Prostate gland (tissue), 2 donors: ENCODE data around the gene ATP5PD. TPM values are rescaled to one million over a fixed set of nuclear protein-coding genes. Genes with fewer than 3 reads are reported as not detected.

Source experiments
- DNase-seq: peaks from one replicate; pipeline ENCODE4 v3.0.0-alpha.2; 2019; ENCODE audit warnings: low spot score
- H3K27ac ChIP-seq, 2 donors: fragments of 200-600 bp; sonication (generic); 2 replicates each; pipeline ENCODE4 v1.5.1; 2017 to 2019
- H3K27me3 ChIP-seq: fragments of 200-600 bp; sonication (generic); replicated peaks from 2 replicates; pipeline ENCODE4 v1.5.1; 2019; ENCODE audit not compliant: insufficient read depth
- H3K36me3 ChIP-seq, 2 donors: fragments of 200-600 bp; sonication (generic); 1 replicate in 1 of 2; 2 replicates in 1 of 2; pipeline versions ENCODE4 v1.5.1 to v1.8.1; 2017 to 2019
- H3K4me1 ChIP-seq: fragments of 200-600 bp; sonication (generic); replicated peaks from 2 replicates; pipeline ENCODE4 v1.5.1; 2019
- H3K4me3 ChIP-seq, 2 donors: fragments of 200-600 bp; sonication (generic); 2 replicates each; pipeline ENCODE4 v1.5.1; 2017 to 2019
- H3K9me3 ChIP-seq: fragments of 200-600 bp; sonication (generic); 2 replicates; pipeline ENCODE4 v1.5.1; 2017
- POLR2A ChIP-seq: fragments of 450-650 bp; IDR thresholded peaks from one replicate; pipeline ENCODE4 v1.6.1; 2016; ENCODE audit warnings: antibody characterized with exemption, mild to moderate bottlenecking
- POLR2AphosphoS5 ChIP-seq: sonication (generic); formaldehyde crosslinking; IDR thresholded peaks from one replicate; pipeline ENCODE4 v1.6.1; 2017; ENCODE audit warnings: antibody characterized with exemption
- whole genome bisulfite sequencing: methylation state at CpG from one replicate; pipeline ENCODE4 v1.1.5; 2018; 5-methylcytosine and 5-hydroxymethylcytosine counted together
- intact Hi-C: fragments of 100-400 bp; cut with DNase I; formaldehyde crosslinking; loops from one replicate; pipeline ENCODE4 v1.14.2; 2022
- total RNA-seq, 2 donors: library from RNA; depleted of rRNA; stranded (reverse); fragments of >200 nt; gene quantifications; one replicate each; pipeline ENCODE4 v1.1.0, GENCODE V29; 2016
- TF ChIP-seq, protein P1 (sequence below), 4 experiments: fragments of 200-600 bp in 2 of 4; fragments of 450-650 bp in 2 of 4; sonication (generic) in 2 of 4; IDR thresholded peaks; 1 replicate in 3 of 4; 2 replicates in 1 of 4; pipeline ENCODE4 v1.5.1; 2016 to 2019; ENCODE audit warnings: antibody characterized with exemption in 4 of 4, mild to moderate bottlenecking in 2 of 4, moderate library complexity in 2 of 4

ATP5PD gene
- 100 to 1,000 TPM; 116 to 201 TPM for total RNA-seq

DNA sequence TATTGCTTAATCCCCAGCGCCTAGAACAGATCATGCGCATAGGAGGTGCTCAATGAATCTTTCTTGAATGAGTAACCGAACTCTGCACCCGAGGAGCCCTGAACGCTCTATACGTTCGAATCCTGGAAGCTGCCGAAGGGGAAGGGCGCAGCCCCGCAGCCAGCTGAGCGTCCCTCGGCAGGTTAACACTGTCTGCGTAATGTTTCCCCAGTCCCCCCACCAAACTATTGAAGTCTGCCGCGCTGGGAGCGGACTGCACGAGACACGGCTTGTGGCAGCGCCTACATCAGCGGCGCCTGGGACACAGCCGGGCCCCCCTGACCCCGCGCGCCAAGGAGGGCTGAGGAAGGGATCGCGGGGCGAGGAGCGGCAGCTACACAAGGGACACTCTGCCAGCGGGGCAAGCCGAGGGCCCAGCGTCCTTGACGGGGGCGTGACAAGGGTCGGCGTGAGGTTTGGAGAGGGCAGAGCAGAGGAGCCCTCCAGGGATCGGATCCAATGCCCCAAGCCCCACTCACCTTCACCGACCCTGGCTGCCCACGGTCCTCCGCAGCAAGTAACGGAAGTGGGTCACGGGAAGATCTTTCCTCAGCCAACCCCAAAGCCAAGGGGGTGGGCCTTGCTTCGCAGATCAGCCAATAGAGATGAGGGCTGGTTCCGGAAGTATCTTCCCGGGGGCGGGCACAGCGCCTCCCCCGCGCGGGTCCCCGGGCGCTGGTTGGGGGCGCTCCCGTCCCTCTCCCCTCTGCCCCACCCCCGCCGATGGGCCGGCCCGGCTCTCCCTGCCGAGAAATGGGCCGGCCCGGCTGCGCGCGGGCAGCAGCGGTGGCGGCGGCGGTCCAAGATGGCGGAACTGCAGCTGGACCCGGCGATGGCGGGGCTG lies at the start of gene ATP5PD, which contains the start of gene KCTD2:
Gene ATP5PD, minus strand, starts transcription at position 563 of the 883 bp plus-strand sequence. CDS start 4,319 bp downstream, outside the sequence.
Gene KCTD2, plus strand, starts transcription at position 819 of the 883 bp plus-strand sequence. Its CDS starts 26 bp downstream, at position 845.
- peak; percentile 95 for DNase-seq
- Histone ChIP-seq H3K27ac (peak within 1 kb of the TSS; percentile 77 to 86), H3K4me1 (no peaks in the 10 kb centered on the region), H3K36me3 (no peaks in the 10 kb centered on the region), H3K9me3 (no peaks in the 10 kb centered on the region), H3K4me3 (peak within 1 kb of the TSS; percentile 74 to 81), H3K27me3 (no peaks in the 10 kb centered on the region)
- TF ChIP-seq POLR2A (peak; percentile 83), POLR2AphosphoS5 (peak; percentile 97)
- TF ChIP-seq, protein P1, sequence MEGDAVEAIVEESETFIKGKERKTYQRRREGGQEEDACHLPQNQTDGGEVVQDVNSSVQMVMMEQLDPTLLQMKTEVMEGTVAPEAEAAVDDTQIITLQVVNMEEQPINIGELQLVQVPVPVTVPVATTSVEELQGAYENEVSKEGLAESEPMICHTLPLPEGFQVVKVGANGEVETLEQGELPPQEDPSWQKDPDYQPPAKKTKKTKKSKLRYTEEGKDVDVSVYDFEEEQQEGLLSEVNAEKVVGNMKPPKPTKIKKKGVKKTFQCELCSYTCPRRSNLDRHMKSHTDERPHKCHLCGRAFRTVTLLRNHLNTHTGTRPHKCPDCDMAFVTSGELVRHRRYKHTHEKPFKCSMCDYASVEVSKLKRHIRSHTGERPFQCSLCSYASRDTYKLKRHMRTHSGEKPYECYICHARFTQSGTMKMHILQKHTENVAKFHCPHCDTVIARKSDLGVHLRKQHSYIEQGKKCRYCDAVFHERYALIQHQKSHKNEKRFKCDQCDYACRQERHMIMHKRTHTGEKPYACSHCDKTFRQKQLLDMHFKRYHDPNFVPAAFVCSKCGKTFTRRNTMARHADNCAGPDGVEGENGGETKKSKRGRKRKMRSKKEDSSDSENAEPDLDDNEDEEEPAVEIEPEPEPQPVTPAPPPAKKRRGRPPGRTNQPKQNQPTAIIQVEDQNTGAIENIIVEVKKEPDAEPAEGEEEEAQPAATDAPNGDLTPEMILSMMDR (IDR thresholded peaks at IDR 0.05): peak in 1 of 4 experiments; percentile 18
- intact Hi-C loops: no loop called here
- 0% methylated on average over 24 of the region's 72 CpGs for WGBS

DNA sequence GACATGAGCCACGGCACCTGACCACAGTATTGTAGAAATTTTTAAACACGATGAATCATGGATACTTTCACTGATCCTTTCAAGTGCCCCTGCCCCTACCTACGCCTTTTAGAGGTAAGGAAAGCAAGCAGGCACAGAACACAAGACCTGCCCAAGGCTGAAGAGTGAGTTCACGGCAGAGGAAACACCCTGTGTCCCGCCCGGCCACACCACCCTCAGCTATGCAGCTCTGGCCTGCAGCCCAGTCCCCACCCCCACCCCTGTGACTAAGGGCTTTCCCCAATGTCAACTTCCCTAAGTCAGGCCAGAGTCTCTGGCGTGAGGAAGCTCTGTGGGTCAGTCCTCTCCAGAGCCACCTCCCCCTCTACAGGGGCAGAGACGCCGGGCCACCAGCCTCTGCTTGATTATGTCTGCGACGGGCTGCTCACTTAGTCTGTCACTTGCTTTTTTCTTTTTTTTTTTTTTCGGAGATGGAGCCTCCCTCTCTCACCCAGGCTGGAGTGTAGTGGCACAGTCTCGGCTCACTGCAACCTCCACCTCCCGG lies 49.4 kb upstream of the ATP5PD start:
- peak overlapping the region; percentile 54 to 61 for H3K27ac ChIP-seq
- 41% methylated on average over 14 of the region's 14 CpGs for WGBS
- H3K27me3 ChIP-seq: no peaks in the 10 kb centered on the region
- H3K36me3 ChIP-seq: no peaks in the 10 kb centered on the region
- DNase-seq: peak; percentile 80
- peak; percentile 42 for TF ChIP-seq POLR2A
- TF ChIP-seq, protein P1 (IDR thresholded peaks at IDR 0.05): no peak
- peak; percentile 84 for TF ChIP-seq POLR2AphosphoS5
- H3K4me1 ChIP-seq: peaks cover 17% of the 10 kb centered on the region
- no peaks in the 10 kb centered on the region for H3K9me3 ChIP-seq
- H3K4me3 ChIP-seq: no peak overlapping the region
- intact Hi-C loops: no loop called here

DNA sequence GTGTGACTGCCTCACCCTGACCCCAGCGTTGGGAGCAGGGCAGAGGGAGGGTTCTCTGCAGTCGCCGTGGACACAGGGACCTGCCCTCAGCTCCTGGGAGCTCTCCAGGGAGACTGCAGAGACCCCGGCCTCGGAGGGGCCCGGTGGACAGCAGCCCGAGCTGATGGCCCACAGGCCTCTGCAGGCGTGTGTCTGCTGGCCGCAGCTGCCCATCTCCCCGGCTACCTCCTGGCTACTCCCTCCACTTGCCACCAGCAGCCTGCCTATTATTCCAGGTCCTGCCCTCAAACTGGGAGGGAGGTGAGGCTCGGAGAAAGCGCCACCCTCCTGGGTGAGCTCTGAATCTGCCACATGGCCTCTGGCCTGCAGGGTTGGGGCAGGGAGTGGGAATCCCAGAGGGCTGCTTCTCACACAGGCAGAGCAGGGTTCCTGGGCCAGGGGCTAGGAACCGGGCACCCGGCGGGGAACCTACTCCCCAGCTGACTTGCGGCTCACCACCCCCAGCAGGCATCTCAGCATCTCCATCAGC lies 48.2 kb upstream of the ATP5PD start:
- intact Hi-C loops: no loop called here
- no peaks in the 10 kb centered on the region for H3K9me3 ChIP-seq
- H3K4me3 ChIP-seq: no peak overlapping the region
- H3K4me1 ChIP-seq: peaks cover 17% of the 10 kb centered on the region
- TF ChIP-seq, protein P1 (IDR thresholded peaks at IDR 0.05): no peak
- no peak for TF ChIP-seq POLR2A
- TF ChIP-seq POLR2AphosphoS5: no peak
- H3K27ac ChIP-seq: no peak overlapping the region
- H3K27me3 ChIP-seq: no peaks in the 10 kb centered on the region
- no peak for DNase-seq
- 81% methylated on average over 14 of the region's 16 CpGs for WGBS
- no peaks in the 10 kb centered on the region for H3K36me3 ChIP-seq

DNA sequence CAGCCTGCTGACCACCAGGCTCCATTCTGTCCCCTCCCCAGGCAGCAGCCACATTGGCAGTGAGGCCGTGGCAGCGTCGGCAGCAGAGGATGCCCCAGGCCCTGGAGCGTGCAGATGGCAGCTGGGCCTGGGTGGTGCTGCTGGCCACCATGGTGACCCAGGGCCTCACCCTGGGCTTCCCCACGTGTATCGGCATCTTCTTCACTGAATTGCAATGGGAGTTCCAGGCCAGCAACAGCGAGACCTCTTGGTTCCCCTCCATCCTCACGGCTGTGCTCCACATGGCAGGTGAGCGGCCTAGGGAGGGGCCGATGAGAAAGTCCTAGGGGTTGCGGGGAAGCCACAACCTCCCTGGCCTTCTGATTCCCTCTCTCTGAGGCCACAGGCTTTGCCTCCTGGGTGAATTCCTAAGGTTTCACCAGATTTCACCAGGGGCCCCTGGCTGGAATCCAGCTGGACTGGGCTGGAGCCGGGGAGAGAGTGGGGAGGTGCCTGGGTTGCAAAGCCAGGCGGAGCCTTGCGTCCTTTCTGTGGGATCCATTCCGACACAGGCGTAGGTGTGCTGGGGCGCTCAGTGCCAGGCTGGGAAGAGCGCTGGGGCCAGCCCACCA lies 46.9 kb upstream of the ATP5PD start:
- no peak for TF ChIP-seq POLR2A
- Histone ChIP-seq H3K4me1 (peaks cover 17% of the 10 kb centered on the region), H3K36me3 (no peaks in the 10 kb centered on the region), H3K4me3 (no peak overlapping the region), H3K27ac (peak overlapping the region; percentile 70 to 78), H3K27me3 (no peaks in the 10 kb centered on the region), H3K9me3 (no peaks in the 10 kb centered on the region)
- whole genome bisulfite sequencing: 77% methylated on average over 16 of the region's 18 CpGs
- intact Hi-C loops: no loop called here
- DNase-seq: no peak

DNA sequence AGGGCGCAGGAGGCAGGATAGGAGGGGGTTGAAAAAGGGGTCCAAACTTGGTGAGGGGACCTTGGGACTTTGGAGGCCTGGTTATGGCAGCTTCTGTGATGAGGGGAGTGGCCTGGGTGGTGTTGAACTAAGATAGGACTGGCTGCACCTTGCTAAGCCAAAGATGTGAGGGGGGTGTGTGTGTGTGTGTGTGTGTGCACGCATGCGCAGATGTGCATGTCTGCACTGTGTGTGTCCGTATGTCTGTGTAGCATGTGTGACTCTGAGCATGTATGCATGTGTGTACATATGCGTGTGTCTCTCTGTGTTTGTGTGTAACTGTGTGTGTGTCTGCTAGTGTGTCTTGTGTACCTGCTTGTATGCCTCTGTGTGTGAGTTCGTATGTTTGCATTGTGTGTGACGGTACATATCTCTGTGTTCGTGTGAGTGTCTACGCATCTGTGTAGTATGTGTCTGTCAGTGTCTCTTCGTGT lies 45.1 kb upstream of the ATP5PD start:
- DNase-seq: no peak
- TF ChIP-seq POLR2AphosphoS5 (no peak), POLR2A (no peak)
- TF ChIP-seq, protein P1 (IDR thresholded peaks at IDR 0.05): no peak
- Histone ChIP-seq H3K27me3 (no peaks in the 10 kb centered on the region), H3K4me1 (peaks cover 17% of the 10 kb centered on the region), H3K4me3 (no peak overlapping the region), H3K27ac (peak overlapping the region; percentile 70 to 78), H3K9me3 (no peaks in the 10 kb centered on the region), H3K36me3 (no peaks in the 10 kb centered on the region)
- intact Hi-C loops: no loop called here
- 82% methylated on average over 10 of the region's 10 CpGs for WGBS
